ENCODE data around the gene EREG.

The EREG gene

GRCh38 chr4:74433043-74433442 is 68.1 kb downstream of the EREG start:
- ATAC-seq: no peak

GRCh38 chr4:74433541-74434172 is 68.7 kb downstream of the EREG start:
- no peak for ATAC-seq

GRCh38 chr4:74435296-74435695 is 70.4 kb downstream of the EREG start:
- ATAC-seq: no peak

GRCh38 chr4:74437866-74438265 is 72.9 kb downstream of the EREG start:
- no peak for ATAC-seq

Measured in activated CD4-positive, CD25-positive, alpha-beta regulatory T cell treated with anti-CD3 and anti-CD28 coated beads, Interleukin-2, amount 50 U/mL, for 24 hours (primary cell).